IPS-18c (cell line): ENCODE data around the gene PITPNB.

ENCODE experiments used
- H3K4me3 ChIP-seq: 2 replicates; pipeline ENCODE4 v1.7.0; 2013; ENCODE audit warnings: low read depth, mild to moderate bottlenecking, low read length, moderate library complexity; ENCODE audit not compliant: insufficient read depth
- H3K9me3 ChIP-seq: one replicate; pipeline ENCODE4 v1.6.1; 2013; ENCODE audit warnings: mild to moderate bottlenecking, low read length, moderate library complexity; ENCODE audit not compliant: control insufficient read depth, insufficient read depth

Gene PITPNB

DNA sequence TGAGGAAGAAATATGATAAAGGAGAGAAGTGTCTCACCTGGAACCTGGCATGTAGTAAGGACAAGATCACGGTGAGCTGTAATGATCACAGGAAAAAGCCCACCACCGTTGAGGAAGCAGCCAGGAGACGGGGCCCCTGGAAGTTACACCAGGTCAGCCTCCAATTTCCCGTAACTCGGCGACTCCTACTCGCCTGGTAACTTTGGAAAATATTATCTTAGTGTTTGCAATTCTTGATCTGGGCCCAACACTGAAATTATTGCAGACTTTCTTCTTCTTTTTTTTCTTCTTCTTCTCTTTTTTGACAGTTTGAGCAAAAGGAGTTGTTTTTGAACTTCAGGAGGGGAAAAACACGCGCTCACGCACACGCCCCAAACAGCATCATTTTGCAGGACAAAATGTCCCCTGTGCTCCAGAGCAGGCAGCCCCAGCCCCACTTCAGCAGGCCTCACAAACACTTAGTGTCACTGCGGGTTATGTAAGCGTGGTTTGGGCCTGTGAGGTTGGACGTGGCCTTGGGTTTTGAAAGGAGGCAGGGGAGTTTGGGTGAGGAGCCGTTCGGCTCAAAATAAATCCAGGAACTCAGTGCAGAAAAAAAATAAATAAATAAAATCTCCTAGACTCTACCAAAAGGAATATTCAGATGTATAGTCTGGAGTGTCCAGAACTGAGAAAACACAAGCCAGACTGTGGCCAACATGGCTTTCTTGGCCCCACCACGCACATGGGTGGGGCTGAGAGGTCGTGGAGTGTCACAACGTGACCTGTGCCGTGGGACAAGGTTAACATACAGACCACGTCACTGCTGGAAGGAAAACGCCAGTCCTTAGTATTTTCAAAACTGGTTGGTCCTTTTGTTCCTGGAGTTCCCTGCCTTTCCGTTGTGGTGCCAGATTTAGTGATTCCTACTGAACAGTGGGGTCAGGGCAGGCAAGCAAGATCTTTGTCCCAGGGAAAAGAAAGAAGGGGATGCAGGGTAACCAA, 91.2 kb downstream of the PITPNB start:
- H3K4me3 ChIP-seq, result no peak overlapping the region
- H3K9me3 ChIP-seq, result no peaks in the 10 kb centered on the region

DNA sequence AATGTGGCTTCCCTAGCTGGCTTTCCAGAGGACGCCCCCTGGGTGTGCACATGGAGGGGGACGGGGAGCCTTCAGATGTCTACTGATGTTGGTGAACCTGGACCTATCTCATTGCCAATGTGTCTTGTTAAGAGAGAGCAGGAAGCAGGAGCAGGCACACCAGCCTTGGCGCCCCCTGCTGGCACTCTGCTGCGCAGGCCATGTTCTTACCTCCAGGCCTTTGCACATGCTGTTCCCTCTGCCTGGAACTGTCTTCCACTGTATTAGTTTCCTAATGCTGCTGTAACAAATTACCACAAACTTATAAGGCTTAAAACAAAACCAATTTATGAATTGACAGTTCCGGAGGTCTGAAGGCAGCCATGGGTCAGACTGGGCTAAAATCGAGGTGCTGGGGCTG, 93.9 kb downstream of the PITPNB start:
- no peak overlapping the region for H3K4me3 ChIP-seq
- H3K9me3 ChIP-seq, result no peaks in the 10 kb centered on the region

DNA sequence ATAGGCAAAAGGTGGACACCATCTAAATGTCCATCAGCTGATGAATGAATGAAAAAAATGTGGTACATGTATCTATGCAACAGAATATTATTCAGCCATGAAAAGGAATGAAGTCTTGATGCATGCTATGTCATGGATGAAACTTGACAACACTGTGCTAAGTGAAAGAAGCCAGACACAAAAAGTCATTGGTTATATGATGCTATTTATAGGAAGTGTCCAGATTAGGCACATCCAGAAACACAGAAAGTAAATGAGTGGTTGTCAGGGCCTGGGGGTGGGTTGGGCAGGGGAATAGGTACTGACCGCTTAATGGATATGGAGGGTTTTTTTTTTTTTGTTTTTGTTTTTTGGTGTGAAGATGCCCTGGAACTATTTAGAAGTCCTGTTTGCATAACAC, 95.8 kb downstream of the PITPNB start:
- Histone ChIP-seq H3K4me3 (no peak overlapping the region), H3K9me3 (no peaks in the 10 kb centered on the region)

DNA sequence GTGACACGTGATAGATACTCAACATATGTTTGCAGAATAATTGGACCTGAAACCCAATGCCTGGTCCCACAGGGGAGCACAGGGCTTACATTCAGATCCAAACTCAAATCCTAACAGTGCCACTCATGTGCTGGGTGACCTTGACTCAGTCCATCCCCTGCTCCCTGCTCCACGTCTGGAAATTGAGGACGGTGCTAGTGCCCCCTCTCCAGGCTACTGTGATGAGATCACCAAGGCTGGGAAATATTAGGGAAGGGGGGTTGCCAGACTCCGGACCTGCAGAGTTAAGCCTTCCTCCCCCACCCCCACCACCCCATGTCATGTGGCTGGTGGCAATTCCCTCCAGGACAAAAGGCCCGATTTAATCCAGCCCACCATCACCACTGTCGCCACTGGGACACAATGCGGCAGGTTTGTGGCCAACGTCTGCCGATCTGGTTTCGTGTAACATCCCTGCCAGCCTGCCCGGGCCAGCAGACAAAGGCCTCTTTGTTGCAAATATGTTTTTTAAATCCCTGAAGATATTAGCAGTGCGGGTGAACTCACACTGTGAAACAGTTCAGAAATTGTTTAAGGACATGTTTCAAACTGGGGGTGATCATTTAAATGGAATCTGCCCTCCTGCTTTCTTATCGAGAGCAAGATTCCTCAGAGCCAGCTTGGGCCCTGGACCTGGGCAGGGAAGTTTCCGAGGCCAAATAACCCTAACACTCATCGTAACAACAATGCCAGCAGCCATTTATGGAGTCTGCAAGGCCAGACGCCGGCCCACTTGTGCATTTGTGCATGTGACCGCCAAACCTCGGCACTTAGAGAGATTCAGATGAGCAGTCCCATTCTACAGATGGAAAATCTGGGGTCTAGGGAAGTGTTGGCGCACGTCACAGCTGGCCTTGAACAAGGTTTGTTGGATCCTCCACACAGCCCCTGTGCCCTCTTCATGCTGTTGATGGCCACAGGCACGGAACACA, 97.9 kb downstream of the PITPNB start:
- no peak overlapping the region for H3K4me3 ChIP-seq
- no peaks in the 10 kb centered on the region for H3K9me3 ChIP-seq

DNA sequence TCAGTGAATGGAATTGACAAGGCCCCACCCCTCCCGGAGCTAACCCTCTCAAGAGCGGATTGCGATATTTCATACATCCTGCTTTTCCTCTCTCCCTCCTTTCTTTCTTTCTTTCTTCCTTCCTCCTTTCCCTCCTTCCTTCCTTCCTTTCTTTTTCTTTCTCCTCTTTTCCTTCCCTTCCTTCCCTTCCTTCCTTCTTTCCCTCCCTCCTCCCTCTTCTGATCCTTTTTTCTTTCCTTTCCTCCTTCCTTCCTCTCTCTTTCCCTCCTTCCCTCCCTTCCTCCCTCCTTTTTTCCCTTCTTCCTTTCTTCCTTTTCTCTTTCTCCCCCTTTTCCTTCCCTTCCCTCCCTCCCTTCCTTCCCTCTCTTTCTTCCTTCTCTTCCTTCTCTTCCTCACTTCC, 102.5 kb downstream of the PITPNB start:
- no peaks in the 10 kb centered on the region for H3K9me3 ChIP-seq
- no peak overlapping the region for H3K4me3 ChIP-seq

DNA sequence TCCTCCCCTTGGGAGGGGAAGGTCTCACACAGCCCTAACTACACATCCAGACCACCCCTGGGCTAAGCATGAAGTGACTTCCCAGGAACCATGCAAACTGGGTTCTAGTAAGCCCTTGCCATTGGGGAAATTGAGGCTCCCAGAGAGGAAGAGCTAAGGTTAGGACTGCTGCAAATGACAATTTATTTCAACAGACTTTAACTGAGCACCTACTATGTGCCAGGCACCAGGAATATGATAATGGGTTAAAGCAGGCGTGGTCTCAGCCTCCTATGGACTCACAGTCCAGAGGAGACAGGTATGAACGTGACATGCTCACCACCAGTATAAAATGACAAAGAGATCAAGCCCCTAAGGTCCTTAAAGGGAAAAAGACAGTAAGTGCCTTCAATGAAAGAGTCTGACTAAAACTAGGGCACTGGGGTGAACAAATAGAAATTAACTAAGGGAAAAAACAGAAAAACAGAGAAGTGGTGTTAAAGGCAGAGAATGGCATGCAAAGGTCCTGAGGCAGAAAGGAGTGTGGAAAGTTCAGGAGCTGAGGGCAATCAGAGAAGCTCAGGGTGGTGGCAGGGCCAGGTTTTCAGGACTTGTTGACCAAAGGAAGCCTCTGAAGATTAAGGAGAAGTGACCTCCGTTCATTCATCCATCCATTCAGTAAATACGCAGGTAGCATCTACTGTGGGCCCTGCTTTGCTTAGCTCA, 103.1 kb downstream of the PITPNB start:
- H3K9me3 ChIP-seq, result no peaks in the 10 kb centered on the region
- no peak overlapping the region for H3K4me3 ChIP-seq

DNA sequence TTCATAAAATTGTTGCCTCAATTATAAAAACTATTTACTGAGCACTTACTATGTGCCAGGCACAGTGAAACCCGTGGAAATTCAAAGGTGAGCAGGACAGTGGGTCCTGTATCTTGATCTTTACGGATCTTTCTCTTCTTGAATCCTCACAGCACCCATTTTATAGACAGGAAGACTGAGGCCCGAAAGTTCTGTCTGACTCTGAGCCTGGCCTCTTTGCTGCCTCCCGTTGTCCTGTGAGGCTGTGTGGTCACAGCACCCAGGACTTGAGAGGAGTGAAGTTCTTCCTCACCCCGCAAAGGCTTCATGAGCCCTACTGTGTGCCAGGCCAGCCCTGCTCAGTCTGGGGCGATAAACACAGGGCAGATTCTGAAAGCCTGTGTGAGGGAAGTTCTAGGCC, 104.1 kb downstream of the PITPNB start:
- H3K4me3 ChIP-seq, result no peak overlapping the region
- no peaks in the 10 kb centered on the region for H3K9me3 ChIP-seq

DNA sequence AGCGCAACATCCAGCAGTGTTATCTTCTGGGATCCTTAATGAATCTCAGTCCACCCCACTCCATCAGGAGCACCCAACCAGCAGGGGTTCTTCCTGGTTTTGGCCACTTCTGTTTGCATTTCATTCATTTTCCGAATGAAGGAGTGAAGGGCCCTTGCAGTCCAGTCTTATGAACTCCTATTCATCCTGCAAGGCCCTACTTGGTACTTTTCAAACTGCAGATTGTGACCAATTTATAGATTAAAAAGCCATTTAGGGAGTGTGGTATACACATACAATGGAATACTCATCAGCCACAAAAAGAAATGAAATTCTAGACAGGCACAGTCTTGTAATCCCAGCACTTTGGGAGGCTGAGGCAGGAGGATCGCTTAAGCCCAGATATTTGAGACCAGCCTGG, 107.3 kb downstream of the PITPNB start:
- Histone ChIP-seq H3K9me3 (no peaks in the 10 kb centered on the region), H3K4me3 (no peak overlapping the region)

DNA sequence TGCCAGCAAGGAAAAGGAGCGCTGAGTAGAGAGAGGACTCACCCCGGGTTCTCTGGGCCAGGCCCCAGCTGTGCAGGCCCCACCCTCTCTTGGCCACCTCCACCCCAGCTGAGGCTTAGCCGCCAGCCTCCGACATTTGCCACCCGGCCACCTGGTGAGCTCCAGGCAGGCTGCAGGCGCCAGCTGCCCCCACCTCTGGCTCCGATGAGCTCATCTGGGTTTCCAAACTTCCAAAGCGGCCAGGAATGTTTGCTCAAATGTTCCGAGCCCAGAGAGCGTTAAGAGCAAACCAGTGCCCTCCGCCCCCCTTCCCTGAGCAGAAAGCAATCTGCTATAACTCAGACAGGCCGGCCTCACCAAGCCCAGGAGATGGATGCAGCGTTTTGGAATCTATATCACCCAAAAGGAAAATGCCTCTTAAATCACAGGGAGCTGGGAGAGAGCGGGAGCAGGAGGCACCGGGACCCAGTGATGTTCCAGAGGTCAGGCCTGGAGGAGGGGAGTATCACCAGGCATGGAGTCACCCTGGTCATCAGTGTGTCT, 108.4 kb downstream of the PITPNB start:
- no peaks in the 10 kb centered on the region for H3K9me3 ChIP-seq
- H3K4me3 ChIP-seq, result no peak overlapping the region; the same call in 1 of the 2 replicates

DNA sequence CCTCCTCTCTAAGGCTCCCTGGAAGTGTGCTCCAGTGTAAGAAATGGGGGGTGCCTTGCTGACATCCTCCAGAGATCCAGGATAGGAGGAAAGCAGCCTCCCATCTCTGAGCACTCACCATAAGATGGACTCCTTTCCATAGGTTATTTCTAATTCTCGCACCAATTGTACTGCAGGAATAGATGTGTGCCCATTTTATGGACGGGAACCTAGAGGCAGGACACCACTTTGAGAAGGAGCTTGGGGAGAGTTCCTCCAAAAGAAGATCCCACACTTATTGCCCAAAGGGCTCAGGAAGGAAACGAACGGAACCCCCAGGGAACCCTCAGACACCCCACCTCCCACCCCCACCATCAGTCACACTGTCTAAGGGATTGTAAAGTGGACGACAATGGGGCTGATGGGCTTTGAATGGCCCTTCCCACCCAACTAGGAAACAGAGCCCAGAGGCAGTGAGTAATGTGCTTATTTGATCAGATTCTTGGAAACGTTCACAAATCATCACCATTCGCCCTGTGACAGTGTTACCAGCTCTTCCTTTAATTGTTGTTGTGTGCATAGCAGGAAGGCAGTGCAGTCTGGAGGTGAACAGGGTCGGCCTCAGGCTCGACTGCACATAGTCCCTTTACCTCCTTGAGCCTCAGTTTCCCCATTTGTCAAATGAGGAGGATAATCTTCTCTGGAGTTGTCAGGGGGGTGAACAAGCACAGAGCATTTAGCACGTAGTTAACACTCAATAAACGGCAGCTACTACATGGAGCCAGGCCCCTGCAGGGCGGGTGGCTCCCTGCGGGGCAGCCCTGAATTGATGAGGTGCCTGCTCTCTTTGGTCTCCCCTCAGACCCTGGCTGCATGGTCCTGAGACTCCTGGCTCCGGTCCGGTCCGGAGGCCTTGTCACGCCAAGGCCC, 109.1 kb downstream of the PITPNB start:
- Histone ChIP-seq H3K9me3 (no peaks in the 10 kb centered on the region), H3K4me3 (no peak overlapping the region; the same call in 1 of the 2 replicates)

DNA sequence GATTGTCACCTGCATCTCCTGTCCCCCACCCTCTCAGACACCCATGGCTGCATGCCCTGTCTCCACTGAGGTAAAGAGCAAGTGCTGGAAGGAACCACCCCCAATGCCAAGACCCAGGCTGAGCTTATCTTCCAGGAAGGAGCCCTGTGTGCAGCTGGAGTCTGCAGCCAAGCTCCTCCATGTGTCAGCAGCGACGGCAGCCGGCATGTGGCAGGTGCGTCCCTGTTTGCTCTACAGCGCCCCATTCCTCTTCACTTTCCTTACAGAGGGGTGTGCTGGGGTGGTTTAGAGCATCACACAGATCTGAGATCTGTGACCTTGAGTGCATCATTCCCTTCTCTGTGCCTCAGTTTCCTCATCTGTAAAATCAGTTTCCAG, 109.8 kb downstream of the PITPNB start:
- Histone ChIP-seq H3K4me3 (no peak overlapping the region), H3K9me3 (no peaks in the 10 kb centered on the region)

DNA sequence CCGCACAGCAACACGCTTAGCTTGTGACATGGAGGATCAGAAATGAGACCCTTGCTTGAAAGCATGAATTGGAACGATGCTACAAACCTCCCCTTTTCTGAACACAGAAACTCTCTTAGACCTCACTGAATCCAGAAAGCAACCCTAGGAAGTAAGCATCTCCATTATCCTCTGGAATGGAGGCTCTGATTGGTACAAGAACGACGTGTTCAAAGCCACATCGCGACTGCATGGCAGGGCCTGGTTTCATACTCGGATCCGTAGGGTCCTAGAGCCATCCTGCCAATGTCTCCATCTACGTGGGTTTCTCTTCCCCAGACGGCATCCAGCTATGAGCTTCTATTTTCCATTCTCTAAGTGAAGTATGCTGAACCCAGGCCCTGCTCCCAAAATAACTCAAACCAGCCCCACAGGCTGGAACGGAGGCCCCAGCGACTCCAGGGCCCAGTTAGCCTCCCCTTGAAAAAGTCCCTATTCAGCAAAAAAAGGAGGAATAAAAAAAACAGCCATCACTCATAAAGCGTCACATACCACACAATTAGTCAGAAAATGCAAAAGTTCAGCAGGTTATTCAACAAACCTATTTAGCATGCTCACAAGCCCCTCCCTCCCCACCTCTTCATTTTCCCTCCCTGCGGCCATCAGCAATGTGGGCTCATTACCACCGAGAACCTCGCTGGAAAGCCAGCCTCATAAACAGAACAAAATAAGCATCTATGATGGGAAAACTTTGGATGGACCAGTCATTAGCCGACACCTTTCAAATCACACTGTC, 110.4 kb downstream of the PITPNB start:
- Histone ChIP-seq H3K9me3 (no peaks in the 10 kb centered on the region), H3K4me3 (no peak overlapping the region)

DNA sequence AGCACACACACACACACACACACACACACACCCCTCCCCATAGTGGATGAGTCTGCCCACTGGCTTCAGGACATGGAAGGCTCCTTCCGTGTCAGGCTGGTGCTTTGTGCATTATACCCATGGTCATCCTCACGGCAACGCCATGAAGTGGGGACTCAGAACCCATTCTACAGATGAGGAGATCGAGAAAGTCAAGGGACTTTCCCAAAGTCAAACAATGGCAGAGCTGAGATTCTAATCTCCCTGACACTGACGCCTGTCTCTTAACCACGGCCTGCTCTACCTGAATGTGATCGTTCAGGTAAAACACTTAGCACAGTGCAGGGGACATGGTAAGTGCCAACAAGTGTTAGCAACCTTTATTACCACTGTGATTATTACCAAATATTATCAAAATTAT, 113.2 kb downstream of the PITPNB start:
- H3K9me3 ChIP-seq, result no peaks in the 10 kb centered on the region

DNA sequence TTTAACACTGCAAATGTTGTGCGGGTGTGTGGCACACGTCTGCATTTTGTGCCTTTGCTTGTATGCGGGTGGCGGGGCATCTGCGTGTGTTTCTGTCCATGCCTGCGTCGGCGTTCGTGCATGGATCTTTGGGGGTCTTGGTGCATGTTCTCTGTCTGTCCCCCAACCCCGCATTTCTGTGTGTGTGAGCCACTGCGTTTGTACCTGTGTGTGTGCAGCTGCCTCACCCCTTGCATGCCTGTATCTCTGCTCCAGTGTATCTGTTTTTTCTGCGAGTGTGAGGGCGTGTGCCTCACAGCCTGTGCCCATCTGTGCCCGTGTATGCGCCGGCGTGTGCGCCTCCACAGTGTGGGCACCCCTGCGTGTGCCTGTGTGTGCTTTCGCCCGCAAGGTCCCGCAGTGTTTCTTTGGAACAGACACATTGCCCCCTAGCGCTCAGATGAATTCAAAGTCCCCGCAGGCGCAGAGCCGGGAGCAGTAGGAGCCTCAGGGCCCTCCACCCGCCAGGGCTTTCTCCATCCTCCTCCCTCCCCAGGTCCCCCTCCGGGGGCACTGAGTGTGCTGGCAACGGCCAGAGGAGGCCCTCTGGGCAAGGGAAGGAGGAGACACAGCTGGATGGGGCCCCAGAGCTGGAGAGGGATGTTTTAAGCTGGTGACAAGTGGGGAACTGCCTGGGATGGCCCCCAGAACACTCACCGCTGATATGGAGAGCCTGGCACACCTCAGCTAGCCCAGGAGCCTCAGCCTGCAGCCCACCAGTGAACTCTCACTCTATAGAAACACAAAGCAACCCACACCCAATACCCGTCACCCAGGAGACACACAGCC, 114.4 kb downstream of the PITPNB start:
- H3K4me3 ChIP-seq, result no peak overlapping the region

More for the DNA sequence above, 113.2 kb downstream of the PITPNB start:
- no peak overlapping the region for H3K4me3 ChIP-seq

More for the DNA sequence above, 114.4 kb downstream of the PITPNB start:
- H3K9me3 ChIP-seq, result no peaks in the 10 kb centered on the region
